ENCODE data around the gene MRPL4. TPM values are rescaled to one million over a fixed set of nuclear protein-coding genes. Genes with fewer than 3 reads are reported as not detected.

Gene MRPL4
- 10 to 100 TPM; 72.6 to 75.6 TPM for total RNA-seq

DNA sequence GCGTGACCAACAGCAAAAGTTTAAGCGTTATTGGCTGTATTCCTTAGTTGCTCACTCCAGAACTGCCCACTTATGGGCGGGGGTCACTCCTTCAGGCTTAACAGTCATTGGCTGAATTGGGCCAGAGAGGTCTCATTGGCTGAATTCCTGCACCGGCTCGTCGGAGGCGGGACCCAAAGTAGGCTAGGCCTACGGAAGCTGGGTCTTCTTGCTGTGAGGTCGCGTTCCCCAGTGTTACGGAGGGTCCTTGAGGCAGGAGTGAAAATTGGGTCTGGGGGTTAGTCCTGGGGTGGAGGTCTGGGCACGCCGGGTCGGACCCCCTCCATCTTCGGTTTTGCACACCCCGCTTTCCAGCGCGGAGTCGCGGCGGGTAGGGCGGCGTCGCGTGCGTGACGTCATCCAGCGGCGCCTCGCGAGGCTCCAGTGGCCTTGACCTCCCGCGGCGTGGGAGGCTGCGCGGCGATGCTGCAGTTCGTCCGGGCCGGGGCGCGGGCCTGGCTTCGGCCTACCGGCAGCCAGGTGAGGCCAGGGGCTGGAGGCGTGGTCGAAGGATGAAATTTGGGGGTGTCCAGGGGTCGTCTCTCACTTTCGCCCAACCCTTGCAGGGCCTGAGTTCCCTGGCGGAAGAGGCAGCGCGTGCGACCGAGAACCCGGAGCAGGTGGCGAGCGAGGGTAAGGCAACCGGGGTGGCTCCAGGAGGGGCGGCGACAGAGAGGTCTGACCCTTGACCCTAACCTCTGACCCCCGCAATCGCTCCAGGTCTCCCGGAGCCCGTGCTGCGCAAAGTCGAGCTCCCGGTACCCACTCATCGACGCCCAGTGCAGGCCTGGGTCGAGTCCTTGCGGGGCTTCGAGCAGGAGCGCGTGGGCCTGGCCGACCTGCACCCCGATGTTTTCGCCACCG, at the start of gene MRPL4:
MRPL4 (plus strand) TSS at position 423 of the 903 bp plus-strand sequence; CDS start at position 463, 40 bp downstream.
- H3K36me3 ChIP-seq = peaks cover 0 to 15% of the 10 kb centered on the region in 2 donors
- DNase-seq (ENCODE audit: low spot score) = peak; percentile 97
- no peaks in the 10 kb centered on the region for H3K9me3 ChIP-seq
- peaks cover 4% of the 10 kb centered on the region for H3K4me1 ChIP-seq (replicated peaks)
- H3K4me3 ChIP-seq = peak within 1 kb of the TSS; percentile 85 to 93
- WGBS = 1% methylated on average over 38 of the region's 77 CpGs
- H3K27ac ChIP-seq = peak within 1 kb of the TSS; percentile 70 to 73
- TF ChIP-seq POLR2A (IDR thresholded peaks at IDR 0.05) (peak; percentile 26), CTCF (IDR thresholded peaks at IDR 0.05) (peak in 2 of 4 experiments; percentile 15 to 32), POLR2AphosphoS5 (IDR thresholded peaks at IDR 0.05) (peak; percentile 81)
- intact Hi-C loops (cut with DNase I) = loop anchor here (2.0 to 10.0 kb wide), 2 partner anchors 57 to 317 kb away; partner anchors contain the start of genes DNMT1 and OLFM2
- no peaks in the 10 kb centered on the region for H3K27me3 ChIP-seq (replicated peaks; ENCODE audit: insufficient read depth)

GRCh38 chr19:10203686-10204085, 48.3 kb upstream of the MRPL4 start:
- H3K27me3 ChIP-seq (replicated peaks; ENCODE audit: insufficient read depth) = no peaks in the 10 kb centered on the region
- H3K4me3 ChIP-seq = no peak overlapping the region
- intact Hi-C loops (cut with DNase I) = no loop called here
- no peak for TF ChIP-seq CTCF (IDR thresholded peaks at IDR 0.05)
- no peak for TF ChIP-seq POLR2A (IDR thresholded peaks at IDR 0.05)
- TF ChIP-seq POLR2AphosphoS5 (IDR thresholded peaks at IDR 0.05) = no peak
- no peak overlapping the region for H3K27ac ChIP-seq
- DNase-seq (ENCODE audit: low spot score) = no peak
- H3K9me3 ChIP-seq = no peaks in the 10 kb centered on the region
- H3K4me1 ChIP-seq (replicated peaks) = no peaks in the 10 kb centered on the region
- no peaks in the 10 kb centered on the region for H3K36me3 ChIP-seq
- 95% methylated on average over 3 of the region's 3 CpGs for WGBS

- Histone ChIP-seq H3K4me1 (replicated peaks) (no peaks in the 10 kb centered on the region), H3K27ac (no peak overlapping the region), H3K27me3 (replicated peaks; ENCODE audit: insufficient read depth) (no peaks in the 10 kb centered on the region), H3K4me3 (no peak overlapping the region), H3K36me3 (no peaks in the 10 kb centered on the region), H3K9me3 (no peaks in the 10 kb centered on the region)
- no peak for DNase-seq (ENCODE audit: low spot score)
- 90% methylated on average over 4 of the region's 4 CpGs for WGBS
- intact Hi-C loops (cut with DNase I) = no loop called here
- TF ChIP-seq POLR2A (IDR thresholded peaks at IDR 0.05) = no peak
- no peak for TF ChIP-seq CTCF (IDR thresholded peaks at IDR 0.05)
- TF ChIP-seq POLR2AphosphoS5 (IDR thresholded peaks at IDR 0.05) = no peak
Measured at GRCh38 chr19:10205636-10206035, 46.4 kb upstream of the MRPL4 start.

DNA sequence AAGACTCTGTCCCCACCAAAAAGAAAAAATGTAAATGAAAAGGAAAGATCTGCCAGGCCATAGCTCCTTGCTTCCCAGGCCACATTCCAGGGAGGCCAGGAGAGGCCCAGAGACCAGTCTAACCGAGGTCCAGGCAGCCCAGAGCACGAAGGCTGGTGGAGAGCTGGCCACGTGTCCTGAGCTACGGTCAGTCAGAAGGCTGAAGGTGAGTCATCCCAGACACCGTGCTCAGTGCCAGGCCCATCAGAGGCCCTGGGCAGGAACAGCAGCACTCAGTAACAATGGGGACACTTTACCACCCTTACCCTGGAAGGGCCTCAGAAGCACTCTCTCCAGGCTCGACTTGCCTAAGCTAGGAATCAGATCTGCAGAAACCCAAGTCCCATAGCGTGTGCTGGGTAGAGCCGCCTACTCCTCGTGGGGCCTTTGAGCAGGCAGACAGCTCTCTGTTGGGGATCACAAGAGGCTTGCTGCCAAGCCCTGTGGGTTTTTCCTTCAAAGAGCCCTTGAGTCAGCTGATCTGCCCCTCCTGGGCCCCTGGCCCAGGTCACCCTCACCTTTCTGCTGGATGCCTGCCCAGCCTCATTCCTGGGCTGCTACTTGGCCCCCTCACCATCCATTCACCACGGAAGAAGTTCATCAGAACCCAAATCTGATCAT, 45.7 kb upstream of the MRPL4 start:
- TF ChIP-seq POLR2AphosphoS5 (IDR thresholded peaks at IDR 0.05) = no peak
- no peak for TF ChIP-seq CTCF (IDR thresholded peaks at IDR 0.05)
- TF ChIP-seq POLR2A (IDR thresholded peaks at IDR 0.05) = no peak
- Histone ChIP-seq H3K27me3 (replicated peaks; ENCODE audit: insufficient read depth) (no peaks in the 10 kb centered on the region), H3K9me3 (no peaks in the 10 kb centered on the region), H3K4me1 (replicated peaks) (no peaks in the 10 kb centered on the region), H3K27ac (no peak overlapping the region), H3K36me3 (no peaks in the 10 kb centered on the region), H3K4me3 (no peak overlapping the region)
- intact Hi-C loops (cut with DNase I) = no loop called here
- 65% methylated on average over 10 of the region's 10 CpGs for WGBS
- DNase-seq (ENCODE audit: low spot score) = no peak
